ENCODE data around the gene PTAFR.

PTAFR gene

DNA sequence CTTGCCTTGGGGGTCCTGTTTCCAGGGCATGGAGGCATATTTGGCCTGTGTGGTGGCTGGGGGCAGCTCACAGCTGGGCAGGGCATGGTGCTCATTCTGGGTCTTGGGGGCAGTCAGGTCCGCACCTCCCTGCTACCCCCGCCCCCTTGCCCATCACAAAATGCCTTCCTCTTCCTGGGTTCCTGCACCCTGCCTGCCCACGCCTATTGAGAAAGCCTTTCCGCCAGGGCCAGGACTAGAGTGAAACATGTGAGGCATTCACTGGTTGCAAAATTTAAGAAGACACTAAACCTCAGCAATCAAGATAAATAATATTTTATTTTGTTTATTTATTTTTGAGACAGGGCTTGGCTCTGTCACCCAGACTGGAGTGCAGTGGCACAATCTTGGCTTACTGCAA is 19.7 kb downstream of the PTAFR start:
- Histone ChIP-seq H3K9me3 (ENCODE audit: low read length) (no peaks in the 10 kb centered on the region), H3K4me1 (ENCODE audit: insufficient read depth, low read length, severe bottlenecking) (peaks cover 4% of the 10 kb centered on the region), H3F3A (ENCODE audit: insufficient read depth, low read length) (no peaks in the 10 kb centered on the region), H3K27ac (ENCODE audit: low read depth, low read length, poor library complexity, severe bottlenecking) (no peak overlapping the region), H3K79me2 (ENCODE audit: insufficient read depth, low read length) (no peaks in the 10 kb centered on the region), H3K9ac (ENCODE audit: low read length) (no peak overlapping the region), H3K4me3 (ENCODE audit: low read depth, low read length, poor library complexity, severe bottlenecking) (no peak overlapping the region), H2AFZ (ENCODE audit: low read length) (no peak overlapping the region), H3K36me3 (ENCODE audit: insufficient read depth, low read length) (no peaks in the 10 kb centered on the region), H3K27me3 (ENCODE audit: insufficient read depth, low read length) (no peaks in the 10 kb centered on the region), H4K20me1 (ENCODE audit: insufficient read depth, low read length) (no peaks in the 10 kb centered on the region), H3K4me2 (ENCODE audit: low read length) (no peak overlapping the region), H3K9me2 (ENCODE audit: low read depth, low read length) (no peaks in the 10 kb centered on the region)
- TF ChIP-seq, protein P1, sequence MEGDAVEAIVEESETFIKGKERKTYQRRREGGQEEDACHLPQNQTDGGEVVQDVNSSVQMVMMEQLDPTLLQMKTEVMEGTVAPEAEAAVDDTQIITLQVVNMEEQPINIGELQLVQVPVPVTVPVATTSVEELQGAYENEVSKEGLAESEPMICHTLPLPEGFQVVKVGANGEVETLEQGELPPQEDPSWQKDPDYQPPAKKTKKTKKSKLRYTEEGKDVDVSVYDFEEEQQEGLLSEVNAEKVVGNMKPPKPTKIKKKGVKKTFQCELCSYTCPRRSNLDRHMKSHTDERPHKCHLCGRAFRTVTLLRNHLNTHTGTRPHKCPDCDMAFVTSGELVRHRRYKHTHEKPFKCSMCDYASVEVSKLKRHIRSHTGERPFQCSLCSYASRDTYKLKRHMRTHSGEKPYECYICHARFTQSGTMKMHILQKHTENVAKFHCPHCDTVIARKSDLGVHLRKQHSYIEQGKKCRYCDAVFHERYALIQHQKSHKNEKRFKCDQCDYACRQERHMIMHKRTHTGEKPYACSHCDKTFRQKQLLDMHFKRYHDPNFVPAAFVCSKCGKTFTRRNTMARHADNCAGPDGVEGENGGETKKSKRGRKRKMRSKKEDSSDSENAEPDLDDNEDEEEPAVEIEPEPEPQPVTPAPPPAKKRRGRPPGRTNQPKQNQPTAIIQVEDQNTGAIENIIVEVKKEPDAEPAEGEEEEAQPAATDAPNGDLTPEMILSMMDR (IDR thresholded peaks at IDR 0.05; ENCODE audit: low read length): no peak
- no peak for TF ChIP-seq EZH2 (IDR thresholded peaks at IDR 0.05; ENCODE audit: borderline replicate concordance, low read length)

DNA sequence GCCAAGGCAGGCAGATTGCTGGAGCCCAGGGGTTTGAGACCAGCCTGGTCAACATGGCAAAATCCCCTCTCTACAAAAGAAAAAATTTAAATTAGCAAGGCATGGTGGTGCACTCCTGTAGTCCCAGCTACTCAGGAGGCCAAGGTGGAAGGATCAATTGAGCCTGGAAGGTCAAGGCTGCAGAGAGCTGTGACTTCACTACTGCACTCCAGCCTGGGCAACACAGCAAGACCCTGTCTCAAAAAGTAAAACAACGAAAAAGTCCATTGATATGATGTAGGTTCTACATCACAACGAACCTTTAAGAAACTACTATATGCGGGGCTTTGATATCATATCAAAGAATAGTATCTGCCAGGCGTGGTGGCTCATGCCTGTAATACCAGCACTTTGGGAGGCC is 20.9 kb downstream of the PTAFR start:
- Histone ChIP-seq H3K27ac (ENCODE audit: low read depth, low read length, poor library complexity, severe bottlenecking) (no peak overlapping the region), H3K4me3 (ENCODE audit: low read depth, low read length, poor library complexity, severe bottlenecking) (no peak overlapping the region), H3F3A (ENCODE audit: insufficient read depth, low read length) (no peaks in the 10 kb centered on the region), H3K4me1 (ENCODE audit: insufficient read depth, low read length, severe bottlenecking) (peaks cover 10% of the 10 kb centered on the region), H3K79me2 (ENCODE audit: insufficient read depth, low read length) (no peaks in the 10 kb centered on the region), H3K36me3 (ENCODE audit: insufficient read depth, low read length) (no peaks in the 10 kb centered on the region), H3K9ac (ENCODE audit: low read length) (no peak overlapping the region), H3K9me2 (ENCODE audit: low read depth, low read length) (no peaks in the 10 kb centered on the region), H4K20me1 (ENCODE audit: insufficient read depth, low read length) (no peaks in the 10 kb centered on the region), H3K9me3 (ENCODE audit: low read length) (no peaks in the 10 kb centered on the region), H3K4me2 (ENCODE audit: low read length) (no peak overlapping the region), H2AFZ (ENCODE audit: low read length) (no peak overlapping the region), H3K27me3 (ENCODE audit: insufficient read depth, low read length) (no peaks in the 10 kb centered on the region)
- TF ChIP-seq EZH2 (IDR thresholded peaks at IDR 0.05; ENCODE audit: borderline replicate concordance, low read length): no peak
- TF ChIP-seq, protein P1 (IDR thresholded peaks at IDR 0.05; ENCODE audit: low read length): no peak

DNA sequence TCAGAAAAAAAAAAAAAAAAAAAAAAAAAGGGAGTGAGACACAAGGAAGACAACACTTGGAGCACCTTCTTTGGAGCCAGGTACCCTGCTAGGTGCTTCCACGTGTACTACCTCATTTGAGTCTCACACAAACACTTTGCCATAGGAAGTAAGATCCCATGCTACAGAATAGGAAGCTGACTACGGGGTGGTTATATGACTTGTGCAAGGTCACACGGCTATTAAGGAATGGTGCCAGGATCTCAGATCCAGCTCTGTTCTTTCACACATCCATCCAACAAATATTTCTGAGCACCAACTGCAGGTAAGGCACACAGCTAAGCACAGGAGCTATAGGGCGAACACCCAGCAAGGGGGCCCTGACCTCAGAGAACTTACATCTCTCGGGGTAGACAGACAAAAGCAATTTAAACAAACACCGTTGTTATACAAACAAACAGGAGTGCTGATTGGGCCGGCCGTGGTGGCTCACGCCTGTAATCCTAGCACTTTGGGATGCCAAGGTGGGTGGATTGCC is 22.4 kb downstream of the PTAFR start:
- Histone ChIP-seq H3K9me3 (ENCODE audit: low read length) (no peaks in the 10 kb centered on the region), H3K9ac (ENCODE audit: low read length) (no peak overlapping the region), H3K4me1 (ENCODE audit: insufficient read depth, low read length, severe bottlenecking) (peaks cover 11% of the 10 kb centered on the region), H3F3A (ENCODE audit: insufficient read depth, low read length) (no peaks in the 10 kb centered on the region), H3K9me2 (ENCODE audit: low read depth, low read length) (no peaks in the 10 kb centered on the region), H3K4me3 (ENCODE audit: low read depth, low read length, poor library complexity, severe bottlenecking) (no peak overlapping the region), H4K20me1 (ENCODE audit: insufficient read depth, low read length) (no peaks in the 10 kb centered on the region), H2AFZ (ENCODE audit: low read length) (no peak overlapping the region), H3K27ac (ENCODE audit: low read depth, low read length, poor library complexity, severe bottlenecking) (no peak overlapping the region), H3K79me2 (ENCODE audit: insufficient read depth, low read length) (no peaks in the 10 kb centered on the region), H3K36me3 (ENCODE audit: insufficient read depth, low read length) (no peaks in the 10 kb centered on the region; the same call in 1 of the 2 replicates), H3K27me3 (ENCODE audit: insufficient read depth, low read length) (no peaks in the 10 kb centered on the region), H3K4me2 (ENCODE audit: low read length) (no peak overlapping the region)
- TF ChIP-seq, protein P1 (IDR thresholded peaks at IDR 0.05; ENCODE audit: low read length): no peak
- no peak for TF ChIP-seq EZH2 (IDR thresholded peaks at IDR 0.05; ENCODE audit: borderline replicate concordance, low read length)
